NOMO-1 treated with dmso at 0.1 percent for 144 hours (cell line): ENCODE measurements around the gene ACTL8.

Experiments used
- DNase-seq: peaks from one replicate; lab custom pipeline; 2025; ENCODE audit not compliant: unreplicated experiment; lab: John Stamatoyannopoulos, UW

The ACTL8 gene

DNA sequence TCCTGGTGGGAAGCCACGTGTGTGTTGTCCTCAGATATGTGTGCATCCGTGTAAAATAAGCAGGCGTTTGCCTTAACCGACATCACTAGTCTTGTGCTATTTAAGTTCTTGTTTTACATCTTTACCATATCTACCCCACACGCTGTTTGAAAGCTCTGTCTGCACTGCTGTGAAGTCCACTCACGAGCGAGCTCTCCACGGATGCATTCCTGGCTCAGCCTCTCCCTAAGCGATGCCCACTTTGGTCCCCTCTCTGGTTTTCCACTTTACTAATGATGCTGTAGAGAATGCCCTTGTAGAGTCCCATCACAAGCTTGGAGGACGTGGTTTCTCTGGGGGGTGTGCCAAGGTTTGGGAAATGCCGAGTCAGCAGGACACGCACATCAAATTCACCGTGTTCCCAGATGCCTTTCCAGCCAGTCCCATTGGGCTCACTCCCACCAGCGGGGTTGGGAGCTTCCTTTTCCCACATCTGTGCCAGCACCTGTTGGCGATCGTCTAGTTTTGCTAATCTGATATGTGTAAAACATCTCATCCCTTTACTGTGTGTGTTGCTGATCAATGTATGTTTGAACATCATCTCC is 43.8 kb downstream of the ACTL8 start:
- DNase-seq, result no peak

DNA sequence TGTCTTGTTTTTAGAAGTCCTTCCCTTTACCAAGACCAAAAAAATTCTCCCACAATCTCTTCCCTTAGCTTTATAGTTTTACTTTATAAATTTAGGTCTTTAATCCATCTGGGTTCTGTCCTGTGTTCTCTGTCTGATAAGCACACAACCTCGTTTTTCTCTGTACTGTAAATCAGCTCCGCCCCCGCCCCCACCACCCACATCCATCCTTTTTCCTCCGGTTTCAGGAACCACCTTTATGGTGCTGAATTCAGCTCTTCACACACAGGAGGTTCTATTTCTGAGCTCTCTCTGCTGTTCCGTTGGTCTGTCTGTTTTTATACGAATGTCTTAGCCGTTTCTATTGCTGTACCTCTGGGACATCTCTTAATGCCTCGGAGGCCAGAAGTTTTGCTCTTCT is 44.5 kb downstream of the ACTL8 start:
- no peak for DNase-seq

DNA sequence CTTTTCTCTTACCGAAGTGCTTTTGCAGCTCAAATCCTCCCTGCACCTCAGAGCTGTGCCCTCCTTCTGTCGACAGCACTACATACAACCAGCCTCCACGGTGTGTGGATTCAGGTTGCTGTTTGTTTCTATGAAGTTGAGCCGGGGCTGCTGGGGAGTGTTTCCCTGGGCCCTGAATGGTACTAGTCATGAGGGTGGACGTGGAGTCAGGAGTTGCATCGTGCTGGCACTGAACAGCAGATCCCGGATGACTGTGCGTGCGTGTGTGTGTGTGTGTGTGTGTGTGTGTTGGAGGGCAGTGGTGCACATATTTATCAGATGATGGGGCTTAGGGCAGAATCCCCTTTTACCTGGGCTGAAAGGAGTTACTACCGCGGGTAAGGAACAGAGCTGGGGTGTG is 47.0 kb downstream of the ACTL8 start:
- DNase-seq, result no peak

DNA sequence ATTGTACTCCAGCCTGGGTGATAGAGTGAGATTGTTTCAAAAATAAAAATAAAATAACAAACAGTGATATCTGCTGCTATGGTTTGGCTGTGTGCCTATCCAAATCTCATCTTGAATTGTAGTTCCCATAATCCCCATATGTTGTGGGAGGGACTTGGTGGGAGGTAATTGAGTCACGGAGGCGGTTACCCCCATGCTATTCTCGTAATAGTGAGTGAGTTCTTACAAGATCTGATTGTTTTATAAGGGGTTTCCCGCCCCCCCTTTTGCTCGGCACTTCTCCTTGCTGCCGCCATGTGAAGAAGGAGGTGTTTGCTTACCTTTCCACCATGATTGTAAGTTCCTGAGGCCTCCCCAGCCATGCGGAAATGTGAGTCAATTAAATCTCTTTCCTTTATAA is 47.8 kb downstream of the ACTL8 start:
- DNase-seq, result no peak

DNA sequence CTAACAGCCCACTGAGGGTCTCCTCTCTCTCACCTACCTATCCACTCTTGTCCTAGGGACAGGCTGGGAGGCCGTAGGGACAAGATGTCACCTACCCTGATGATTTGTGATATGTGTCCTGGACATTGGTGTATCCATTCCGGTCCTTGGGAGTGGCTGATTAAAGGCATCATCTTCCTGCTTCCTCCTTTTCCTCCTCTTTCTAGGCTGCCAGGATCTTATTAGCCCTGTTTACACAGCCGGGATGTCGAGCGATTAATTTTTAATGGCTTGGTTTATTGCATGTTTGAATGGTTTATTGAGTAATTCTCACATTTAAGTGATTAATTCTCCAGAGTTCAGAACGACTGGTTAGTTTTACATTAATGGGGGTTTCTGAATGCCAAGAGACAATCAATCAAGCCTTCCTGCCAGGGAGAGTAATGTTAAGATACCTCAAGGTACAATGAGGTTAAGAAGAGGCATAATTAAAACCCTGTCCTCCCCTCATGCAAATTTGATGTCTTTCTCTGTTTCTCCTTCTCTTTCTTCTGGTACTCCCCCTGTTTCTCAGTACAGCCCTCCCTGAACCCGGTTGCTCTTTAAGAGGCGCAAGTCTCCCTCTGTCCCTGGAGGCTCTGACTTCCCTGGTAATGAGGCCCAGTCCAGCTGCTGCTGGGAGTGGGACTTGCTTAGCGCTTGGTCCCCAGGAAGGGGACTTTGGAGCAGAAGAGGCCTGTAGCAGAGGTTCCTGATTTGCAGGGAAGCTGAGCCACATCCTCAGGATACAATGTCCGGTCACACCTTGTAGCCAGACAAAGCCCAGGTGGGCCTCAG is 50.9 kb downstream of the ACTL8 start:
- DNase-seq, result no peak

DNA sequence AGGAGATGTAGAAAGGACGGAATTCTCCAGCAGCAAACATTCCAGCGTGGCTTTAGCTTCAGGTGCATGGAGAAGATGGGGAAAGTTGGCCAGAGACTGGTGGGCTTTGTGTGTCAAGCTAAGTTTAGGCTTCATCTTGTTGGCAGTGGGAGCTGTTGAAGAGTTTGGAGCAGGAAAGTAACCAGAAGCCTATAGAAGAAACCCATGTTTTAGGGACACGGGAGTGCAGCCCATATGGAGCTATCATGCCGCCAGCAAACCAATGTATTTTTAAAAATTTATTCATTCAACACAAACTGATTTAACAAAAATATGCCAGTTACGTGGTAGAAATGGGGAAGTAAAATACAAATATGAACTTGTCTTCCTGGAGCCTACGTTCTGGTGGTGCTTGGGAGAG is 53.7 kb downstream of the ACTL8 start:
- no peak for DNase-seq

DNA sequence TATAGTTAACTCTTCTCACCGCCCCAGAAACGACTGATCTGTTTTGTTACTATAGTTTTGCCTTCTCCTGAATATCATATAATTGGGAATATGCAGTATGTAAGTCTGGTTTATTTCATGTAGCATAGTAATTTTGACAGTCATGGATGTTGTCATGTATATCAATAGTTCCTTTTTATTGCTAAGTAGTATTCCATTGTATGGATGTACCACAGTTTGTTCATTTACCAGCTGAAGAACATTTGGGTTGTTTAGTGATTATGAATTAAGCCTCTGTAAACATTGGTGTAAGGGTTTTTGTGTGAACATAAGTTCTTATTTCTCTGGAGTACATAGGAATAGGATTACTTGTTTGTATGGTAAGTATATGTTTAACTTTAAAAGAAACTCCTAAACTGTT is 55.5 kb downstream of the ACTL8 start:
- DNase-seq, result no peak

DNA sequence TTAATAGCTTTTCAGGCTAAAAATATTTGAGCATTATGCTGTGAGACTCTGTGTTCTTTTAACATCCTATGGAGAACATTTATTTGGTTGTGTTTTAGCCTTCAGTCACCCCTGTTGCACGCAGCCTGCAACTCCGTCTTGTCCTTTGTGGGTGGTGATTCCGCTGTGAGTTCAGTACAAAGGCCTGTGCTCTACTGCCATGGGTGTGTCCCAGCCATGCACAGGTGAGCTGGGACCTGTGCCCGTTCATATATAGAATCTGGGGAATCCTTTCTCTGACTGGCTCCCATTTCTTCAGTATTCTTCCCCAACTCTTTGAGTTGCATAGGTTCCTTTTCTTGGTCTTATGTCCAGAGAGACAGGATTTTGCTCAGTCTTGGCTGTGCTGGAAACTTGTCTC is 61.4 kb downstream of the ACTL8 start:
- no peak for DNase-seq

DNA sequence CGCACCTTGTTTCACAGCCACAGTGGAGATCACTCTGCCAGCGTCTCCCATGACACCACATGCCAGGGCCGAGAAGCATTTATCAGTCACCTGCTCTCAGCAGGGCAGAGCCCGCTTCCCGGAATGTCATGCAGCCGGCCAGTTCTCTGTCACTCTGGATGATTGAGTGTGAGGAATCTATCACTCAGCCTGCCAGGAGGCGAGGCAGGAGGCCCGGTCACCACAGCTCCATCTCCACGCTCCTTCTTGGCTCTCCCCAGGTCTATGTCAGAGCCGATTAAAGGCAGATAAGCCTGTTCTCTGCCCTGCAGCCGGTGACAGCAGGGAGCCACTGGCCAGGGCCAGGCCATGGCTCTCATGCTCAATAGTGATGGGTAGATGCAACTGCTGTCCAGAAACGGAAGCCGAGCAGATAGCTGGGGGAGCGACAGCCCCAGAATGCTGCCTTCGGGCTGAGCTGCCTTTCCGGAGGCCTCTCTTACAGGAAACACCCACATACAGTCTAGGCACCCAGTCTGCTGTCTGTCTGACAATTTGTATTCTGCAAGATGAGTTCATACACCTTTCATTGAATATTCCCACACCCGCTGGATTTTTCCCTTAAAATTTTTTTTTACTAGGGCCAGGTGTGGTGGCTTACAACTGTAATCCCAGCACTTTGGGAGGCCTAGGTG is 64.1 kb downstream of the ACTL8 start:
- no peak for DNase-seq

DNA sequence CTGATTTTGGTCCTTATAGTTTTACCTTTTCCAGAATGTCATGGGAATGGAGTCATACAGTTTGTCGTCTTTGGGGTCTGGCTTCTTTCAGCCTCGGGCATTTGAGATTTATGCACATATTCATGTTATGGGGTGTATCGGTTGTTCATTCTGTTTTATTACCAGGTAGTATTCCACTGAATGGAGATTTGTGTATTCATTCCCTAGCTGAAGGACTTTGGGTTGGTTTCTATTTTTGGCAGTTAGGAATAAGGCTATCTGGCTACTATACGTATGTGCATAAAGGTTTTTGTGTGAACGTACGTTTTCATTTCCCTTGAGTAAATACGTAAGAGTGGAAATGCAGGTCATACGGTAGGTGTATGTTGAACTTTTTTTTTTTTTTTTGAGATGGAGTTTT is 65.1 kb downstream of the ACTL8 start:
- no peak for DNase-seq

DNA sequence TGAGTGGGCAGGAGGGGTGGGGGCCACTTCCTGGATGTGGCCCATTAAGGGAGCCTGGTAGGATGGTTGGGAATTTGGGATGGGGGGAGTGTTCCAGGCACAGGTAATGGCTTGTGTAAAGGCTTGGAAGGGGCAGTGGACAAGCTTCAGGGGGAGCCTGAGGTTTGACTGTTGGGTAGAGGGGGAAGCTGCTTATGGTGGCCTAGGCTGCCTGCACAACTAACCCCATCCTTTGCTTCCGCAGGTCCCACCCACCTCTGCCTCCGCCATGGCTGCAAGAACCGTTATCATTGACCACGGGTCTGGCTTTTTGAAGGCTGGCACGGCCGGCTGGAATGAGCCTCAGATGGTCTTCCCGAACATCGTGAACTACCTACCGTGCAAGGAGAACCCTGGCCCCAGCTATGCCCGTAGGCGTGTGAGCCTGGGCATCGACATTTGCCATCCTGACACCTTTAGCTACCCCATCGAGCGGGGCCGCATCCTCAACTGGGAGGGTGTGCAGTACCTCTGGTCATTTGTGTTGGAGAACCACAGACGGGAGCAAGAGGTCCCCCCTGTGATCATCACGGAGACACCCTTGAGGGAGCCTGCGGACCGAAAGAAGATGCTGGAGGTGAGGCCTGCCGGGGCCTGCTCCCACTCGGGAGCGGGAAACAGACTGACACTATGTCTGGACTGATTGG is 67.8 kb downstream of the ACTL8 start:
- no peak for DNase-seq

DNA sequence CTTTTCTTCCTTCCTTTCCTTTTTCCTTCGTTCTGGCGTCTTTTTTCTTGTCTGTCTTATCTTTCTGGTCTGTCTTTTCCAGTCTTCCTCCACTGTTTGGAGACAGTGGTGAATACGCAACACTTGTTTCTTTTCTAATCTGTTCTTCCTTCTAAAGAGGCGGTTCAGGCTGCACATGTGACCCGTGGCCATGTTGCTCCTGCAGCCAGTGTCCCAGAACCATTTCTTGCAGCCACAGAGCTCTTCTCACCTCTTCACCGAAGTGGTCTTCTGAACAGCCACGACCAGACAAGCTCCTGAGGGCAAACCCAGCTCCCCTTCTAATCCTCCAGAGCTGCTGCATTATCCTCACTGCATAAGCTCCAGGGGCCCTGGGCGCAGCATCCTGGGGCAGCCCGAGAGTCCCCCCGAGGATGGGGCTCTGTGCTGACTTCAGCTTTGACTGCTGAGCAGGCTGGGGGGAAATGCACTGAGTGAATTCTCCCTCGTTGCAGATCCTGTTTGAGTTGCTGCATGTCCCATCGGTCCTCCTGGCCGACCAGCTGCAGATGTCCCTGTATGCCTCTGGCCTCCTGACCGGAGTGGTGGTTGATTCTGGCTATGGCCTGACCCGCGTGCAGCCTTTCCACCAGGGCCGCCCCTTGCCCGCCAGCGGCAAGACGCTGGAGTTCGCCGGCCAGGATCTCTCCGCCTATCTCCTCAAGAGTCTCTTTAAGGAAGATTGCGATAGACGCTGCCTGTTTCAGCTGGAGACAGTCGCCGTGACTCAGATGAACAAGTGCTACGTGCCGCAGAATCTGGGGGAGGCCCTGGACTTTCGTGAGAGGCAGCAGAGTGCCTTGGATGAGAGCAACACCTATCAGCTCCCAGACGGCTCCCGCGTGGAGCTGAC is 70.4 kb downstream of the ACTL8 start:
- DNase-seq, result no peak

DNA sequence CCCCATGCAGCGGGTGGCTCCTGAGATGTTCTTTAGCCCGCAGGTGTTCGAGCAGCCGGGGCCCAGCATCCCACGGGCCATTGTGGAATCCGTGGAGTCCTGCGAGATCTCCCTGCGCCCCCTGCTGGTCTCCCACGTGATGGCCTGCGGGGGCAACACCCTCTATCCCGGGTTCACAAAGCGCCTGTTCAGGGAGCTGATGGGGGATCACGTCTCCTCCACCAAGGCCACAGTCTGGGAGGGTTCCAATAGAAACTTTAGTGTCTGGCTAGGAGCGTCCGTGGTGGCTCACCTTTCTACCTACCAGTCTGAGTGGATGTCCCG is 71.0 kb downstream of the ACTL8 start:
- no peak for DNase-seq

DNA sequence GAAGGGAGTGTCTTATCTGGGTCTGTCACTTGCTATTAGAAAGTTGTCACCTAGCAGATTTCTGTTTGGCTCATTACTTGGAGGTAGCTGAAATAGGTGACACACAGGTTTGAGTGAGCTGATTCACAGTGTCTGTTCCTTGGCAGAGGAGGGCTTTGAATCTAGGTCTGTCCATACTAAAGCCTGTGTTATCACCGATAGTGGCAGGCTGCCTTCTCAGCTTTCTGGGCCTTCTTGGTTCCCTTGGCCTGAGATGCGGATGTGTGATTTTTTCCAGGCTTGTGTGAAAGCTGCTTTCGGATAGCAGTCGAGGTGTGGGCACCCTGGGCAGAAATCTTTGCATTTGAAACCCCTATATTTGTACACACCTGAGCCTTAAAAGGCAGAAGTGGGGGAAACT is 73.9 kb downstream of the ACTL8 start:
- DNase-seq, result no peak

DNA sequence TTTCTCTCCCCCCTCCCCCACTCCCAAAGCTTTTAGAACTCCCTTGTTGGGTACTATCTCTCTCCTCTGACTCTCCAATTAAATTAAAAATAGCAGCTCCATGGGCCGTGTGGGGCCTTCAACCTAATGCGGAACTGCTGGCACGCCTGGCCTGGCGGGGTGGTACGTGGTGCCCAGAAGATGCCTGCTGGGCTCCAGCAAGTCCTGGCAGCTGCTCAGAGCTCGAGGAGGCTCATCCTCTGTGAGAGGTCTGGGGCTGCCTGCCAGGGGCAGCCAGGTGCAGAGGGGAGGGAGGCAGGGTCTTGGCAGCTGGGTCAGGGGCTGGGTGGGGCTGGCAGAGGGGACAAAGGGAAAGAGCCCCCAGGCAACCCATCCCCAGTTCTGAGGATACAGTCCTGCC is 74.4 kb downstream of the ACTL8 start:
- DNase-seq, result no peak

DNA sequence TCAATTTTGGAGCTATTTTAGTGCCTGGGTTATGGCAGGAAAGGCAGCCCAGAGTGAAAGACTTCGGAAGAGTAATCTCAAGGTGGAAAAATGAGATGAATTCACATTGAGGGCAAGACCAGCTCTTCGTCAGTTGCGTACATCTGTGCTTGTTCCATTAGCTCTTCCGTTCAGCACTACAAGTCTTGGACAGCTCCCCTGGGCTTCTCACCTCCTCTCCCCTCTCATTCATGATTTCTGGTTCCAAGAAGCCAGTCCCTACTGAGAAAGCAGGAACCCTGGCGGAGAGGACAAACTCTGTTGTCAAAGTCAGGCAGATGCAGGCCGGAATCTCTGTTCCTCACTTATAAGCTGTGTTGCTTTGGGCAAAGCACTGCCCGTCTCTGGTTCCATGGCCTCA is 76.5 kb downstream of the ACTL8 start:
- DNase-seq, result no peak

DNA sequence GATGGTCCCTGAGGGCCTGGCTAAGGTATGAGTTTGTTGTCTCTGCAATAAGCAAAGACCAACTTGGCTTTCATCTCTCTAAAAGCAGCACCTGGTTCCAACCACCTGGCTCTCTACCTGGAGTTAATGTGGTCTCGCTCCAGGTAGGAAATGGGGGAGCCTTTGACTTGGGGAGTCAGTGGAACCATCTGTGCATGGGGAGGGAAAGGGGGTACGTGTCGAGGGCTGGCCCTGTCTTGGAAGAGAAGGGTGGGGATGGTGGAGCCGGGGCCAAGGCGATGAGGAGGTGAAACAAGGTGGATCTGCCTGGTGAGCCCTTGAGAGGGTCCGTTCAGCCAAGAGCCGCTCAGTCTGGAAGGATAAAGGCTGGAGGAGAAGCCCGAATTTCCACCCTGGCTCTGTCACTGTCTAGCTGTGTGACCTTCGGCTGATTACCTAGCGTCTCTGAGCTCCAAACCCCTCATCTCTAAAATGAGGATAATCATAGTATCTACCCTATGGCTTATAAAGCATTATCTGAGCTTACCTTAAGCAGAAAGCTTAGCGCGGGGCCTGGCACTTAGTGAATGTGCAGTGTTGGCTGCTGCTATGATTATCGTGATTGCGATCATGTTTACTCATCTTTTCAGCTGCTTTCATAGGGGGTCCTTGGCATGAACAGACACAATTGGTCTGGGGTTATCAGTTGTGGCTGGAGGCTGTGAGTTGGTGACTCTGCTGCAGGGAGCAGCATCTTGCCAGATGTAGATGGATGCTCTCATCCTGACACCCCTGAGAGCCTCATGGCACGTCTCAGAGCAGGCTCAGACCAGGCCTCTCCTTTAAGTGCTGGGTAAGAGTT is 78.7 kb downstream of the ACTL8 start:
- no peak for DNase-seq

DNA sequence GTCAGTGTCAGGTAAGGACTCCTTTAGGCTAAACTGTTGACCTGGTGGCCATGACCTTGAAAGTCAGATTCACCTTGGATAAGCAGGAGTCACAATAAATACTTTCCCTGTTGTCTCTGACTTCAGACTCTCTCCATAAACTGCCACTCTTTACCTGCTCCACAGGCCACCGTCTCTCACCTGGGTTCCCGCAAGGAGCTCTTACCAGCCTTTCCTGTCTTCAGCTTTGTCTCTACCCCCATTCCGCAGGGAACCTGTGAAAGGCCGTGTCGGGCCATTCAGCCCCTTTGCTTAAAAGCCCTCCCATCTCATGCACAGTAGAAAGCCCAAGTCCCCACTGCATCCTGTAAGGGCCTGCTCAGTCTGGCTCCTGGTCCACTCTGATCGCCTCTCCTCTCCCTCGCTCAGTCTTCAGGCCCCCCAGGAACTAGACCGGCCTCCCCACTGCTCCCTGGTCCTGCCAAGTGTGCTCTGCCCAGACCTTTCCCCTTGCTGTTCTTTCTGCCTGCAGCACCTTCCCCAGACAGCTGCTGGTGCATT is 79.5 kb downstream of the ACTL8 start:
- no peak for DNase-seq

DNA sequence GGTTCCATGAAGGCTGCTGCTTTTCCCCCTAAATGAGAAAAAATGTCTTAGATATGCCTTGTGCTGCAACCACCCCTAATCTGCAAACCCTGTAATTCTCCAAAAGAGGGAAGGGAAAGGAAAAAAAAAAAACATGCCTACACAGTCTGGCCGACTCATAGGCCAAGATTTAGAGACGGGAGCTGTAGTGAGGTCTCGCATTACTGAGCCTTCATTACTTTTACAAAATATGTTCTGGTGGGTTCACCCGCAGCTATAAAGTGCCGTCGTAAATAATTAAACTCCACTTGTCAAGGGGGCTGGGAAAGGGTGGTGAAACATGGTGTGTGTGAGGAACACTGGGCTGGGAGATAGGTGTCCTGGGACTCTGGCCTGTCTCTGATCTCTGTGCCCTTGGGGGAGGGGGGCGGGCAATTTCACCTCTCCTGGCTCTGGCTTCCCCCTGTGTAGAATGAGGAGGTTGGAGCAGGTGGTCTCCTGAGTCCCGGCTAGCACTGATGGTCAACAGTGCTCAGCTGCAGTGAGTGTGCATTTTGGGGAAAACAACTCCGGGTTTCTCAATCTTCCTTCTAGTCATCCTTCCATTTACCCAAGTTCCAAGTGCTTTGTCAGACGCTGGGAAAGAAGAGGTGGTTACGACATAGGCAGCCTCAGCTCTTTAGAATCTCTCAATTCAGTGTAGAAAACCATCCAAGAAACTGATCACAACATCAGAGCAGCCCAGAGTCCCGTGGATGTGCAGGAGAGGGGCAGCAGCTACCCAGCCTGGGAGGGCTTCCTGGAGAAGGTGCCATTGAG is 82.3 kb downstream of the ACTL8 start:
- no peak for DNase-seq
